HUES48 (cell line): Measurements from ENCODE around the gene RAB31.

Experiments used
- H3K27ac ChIP-seq: one replicate; pipeline ENCODE4 v1.7.0; 2013; ENCODE audit warnings: low read depth, low read length, inconsistent platforms
- H3K27me3 ChIP-seq: 2 replicates; pipeline ENCODE4 v1.6.1; 2013; ENCODE audit warnings: mild to moderate bottlenecking, low read length; ENCODE audit not compliant: control insufficient read depth, insufficient read depth
- H3K36me3 ChIP-seq: 2 replicates; pipeline ENCODE4 v1.6.1; 2013; ENCODE audit warnings: low read length; ENCODE audit not compliant: control insufficient read depth, insufficient read depth
- H3K4me1 ChIP-seq: 2 replicates; pipeline ENCODE4 v1.6.1; 2013; ENCODE audit warnings: mild to moderate bottlenecking, low read length; ENCODE audit not compliant: control insufficient read depth, insufficient read depth
- H3K4me3 ChIP-seq: 2 replicates; pipeline ENCODE4 v1.5.1; 2013; ENCODE audit warnings: mild to moderate bottlenecking, low read depth, low read length
- H3K9ac ChIP-seq: 2 replicates; pipeline ENCODE4 v1.6.1; 2013; ENCODE audit warnings: mild to moderate bottlenecking, low read depth, low read length, moderate library complexity
- H3K9me3 ChIP-seq: 2 replicates; pipeline ENCODE4 v1.6.1; 2013; ENCODE audit warnings: low read length; ENCODE audit not compliant: control insufficient read depth, insufficient read depth

RAB31 gene

DNA sequence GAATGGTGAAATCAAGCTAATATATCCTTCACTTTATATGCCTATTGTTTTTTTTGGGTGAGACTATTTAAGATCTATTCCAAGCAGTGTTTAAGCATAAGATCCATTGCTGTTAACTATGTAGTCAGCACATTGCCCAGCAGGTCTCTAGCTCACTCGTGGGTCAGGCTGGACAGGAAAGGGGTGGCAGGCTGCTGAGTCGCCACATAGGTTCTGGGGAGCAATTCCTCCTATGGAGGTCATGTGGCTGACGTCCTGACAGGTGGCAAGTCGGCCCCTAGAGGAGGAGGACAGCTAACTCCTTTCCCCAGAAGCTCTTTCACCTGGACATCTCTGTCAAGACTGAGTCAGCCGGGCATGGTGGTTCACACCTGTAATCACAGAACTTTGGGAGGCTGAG lies 13.9 kb upstream of the RAB31 start:
- H3K27ac ChIP-seq = no peak overlapping the region
- no peak overlapping the region for H3K4me3 ChIP-seq
- H3K27me3 ChIP-seq = no peaks in the 10 kb centered on the region
- H3K4me1 ChIP-seq = no peaks in the 10 kb centered on the region
- no peak overlapping the region for H3K9ac ChIP-seq
- no peaks in the 10 kb centered on the region for H3K9me3 ChIP-seq
- no peaks in the 10 kb centered on the region for H3K36me3 ChIP-seq

DNA sequence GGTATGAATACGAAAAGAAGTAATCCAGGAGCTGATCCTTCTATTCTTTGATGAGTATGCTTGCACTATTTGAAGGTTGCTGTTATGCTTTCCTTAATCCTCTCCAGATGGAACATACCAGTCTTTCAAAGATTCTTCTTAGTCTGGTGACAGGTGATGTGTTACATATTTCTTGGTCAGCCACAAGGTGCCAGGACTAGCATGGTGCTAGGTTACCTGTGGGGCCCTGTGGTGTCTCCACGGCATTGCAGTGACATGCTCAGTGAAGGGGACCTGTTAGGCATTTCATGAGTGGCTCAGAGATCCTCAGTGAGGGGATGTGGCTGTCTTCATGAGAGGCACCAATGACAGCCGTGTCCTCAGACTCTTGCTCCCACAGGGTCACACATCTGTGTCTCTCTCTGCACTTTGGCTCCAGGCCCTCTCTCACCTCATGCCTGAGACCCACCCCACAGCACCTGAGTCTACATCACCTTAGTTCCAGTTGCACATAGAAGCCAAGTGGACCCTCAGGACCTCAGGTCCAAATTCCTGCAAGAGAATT lies 13.1 kb upstream of the RAB31 start:
- Histone ChIP-seq H3K4me1 (peaks cover 2% of the 10 kb centered on the region; the same call in 1 of the 2 replicates), H3K27ac (no peak overlapping the region)

DNA sequence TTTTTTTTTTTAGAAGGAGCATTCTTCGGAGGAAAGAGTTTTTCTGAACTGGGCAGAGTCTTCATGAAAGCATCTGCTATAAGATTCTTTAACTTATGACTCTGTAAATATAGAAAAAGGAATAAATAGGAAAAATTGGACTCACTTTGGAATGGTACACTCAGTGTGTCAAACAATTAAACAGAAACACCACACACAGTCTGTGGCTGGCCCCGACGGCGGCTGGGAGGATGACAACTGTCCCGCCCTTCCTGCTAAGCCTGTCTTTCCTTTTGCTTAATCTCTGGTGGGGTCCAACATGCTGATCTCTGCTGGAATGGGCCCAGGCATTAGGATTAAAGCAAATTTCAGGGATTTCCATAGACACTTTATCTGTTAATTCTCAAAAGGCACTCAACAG lies 12.5 kb upstream of the RAB31 start:
- no peak overlapping the region for H3K9ac ChIP-seq
- no peaks in the 10 kb centered on the region for H3K9me3 ChIP-seq
- no peaks in the 10 kb centered on the region for H3K36me3 ChIP-seq
- H3K27ac ChIP-seq = no peak overlapping the region
- peaks cover 6% of the 10 kb centered on the region; the same call in 1 of the 2 replicates for H3K4me1 ChIP-seq
- no peak overlapping the region for H3K4me3 ChIP-seq
- H3K27me3 ChIP-seq = no peaks in the 10 kb centered on the region

More for the DNA sequence above, 13.1 kb upstream of the RAB31 start:
- Histone ChIP-seq H3K4me3 (no peak overlapping the region), H3K36me3 (no peaks in the 10 kb centered on the region), H3K9me3 (no peaks in the 10 kb centered on the region), H3K27me3 (no peaks in the 10 kb centered on the region), H3K9ac (no peak overlapping the region)

DNA sequence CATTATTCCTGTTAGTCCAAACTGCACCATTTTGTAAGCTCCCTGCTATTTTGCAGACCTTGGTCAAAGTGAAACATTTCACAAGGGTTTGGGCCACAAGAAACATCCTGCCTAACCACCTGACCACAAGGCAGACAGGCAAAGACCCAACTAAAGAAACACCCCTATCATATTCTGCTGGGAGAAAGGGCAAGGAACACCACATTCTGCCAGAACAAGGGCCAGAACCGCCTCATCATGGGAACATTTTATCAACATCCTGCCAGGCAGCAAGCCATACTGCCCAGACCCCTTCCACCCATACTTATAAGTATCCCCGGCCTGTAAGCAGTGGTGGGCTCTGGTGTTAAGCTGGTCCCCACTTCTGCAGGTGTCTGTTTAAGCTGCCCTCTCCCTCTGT lies 12.0 kb upstream of the RAB31 start:
- Histone ChIP-seq H3K27me3 (no peaks in the 10 kb centered on the region), H3K4me3 (no peak overlapping the region), H3K9me3 (no peaks in the 10 kb centered on the region), H3K36me3 (no peaks in the 10 kb centered on the region), H3K27ac (no peak overlapping the region), H3K4me1 (peaks cover 6% of the 10 kb centered on the region; the same call in 1 of the 2 replicates), H3K9ac (no peak overlapping the region)

DNA sequence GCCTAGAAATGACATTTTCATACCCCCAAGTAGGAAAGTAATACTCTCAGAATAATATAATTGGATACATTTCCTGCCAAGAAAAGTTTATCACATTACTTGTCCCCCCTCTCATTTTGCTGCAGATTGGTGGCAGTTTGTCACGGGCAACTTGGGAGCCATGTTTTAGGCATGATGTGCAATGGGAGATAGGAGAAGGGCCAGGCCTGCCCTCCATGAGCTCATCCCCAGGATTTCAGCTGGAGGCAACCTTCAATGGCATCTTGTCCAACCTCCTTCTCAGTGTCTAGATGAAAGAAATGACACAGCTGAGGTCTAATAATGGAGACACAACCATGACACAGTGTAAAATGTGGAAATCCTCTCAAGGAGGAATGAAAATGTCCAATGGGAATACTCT lies 11.4 kb upstream of the RAB31 start:
- Histone ChIP-seq H3K9ac (no peak overlapping the region), H3K27ac (no peak overlapping the region), H3K4me3 (no peak overlapping the region), H3K36me3 (no peaks in the 10 kb centered on the region), H3K27me3 (no peaks in the 10 kb centered on the region), H3K4me1 (peaks cover 6% of the 10 kb centered on the region; the same call in 1 of the 2 replicates), H3K9me3 (no peaks in the 10 kb centered on the region)

DNA sequence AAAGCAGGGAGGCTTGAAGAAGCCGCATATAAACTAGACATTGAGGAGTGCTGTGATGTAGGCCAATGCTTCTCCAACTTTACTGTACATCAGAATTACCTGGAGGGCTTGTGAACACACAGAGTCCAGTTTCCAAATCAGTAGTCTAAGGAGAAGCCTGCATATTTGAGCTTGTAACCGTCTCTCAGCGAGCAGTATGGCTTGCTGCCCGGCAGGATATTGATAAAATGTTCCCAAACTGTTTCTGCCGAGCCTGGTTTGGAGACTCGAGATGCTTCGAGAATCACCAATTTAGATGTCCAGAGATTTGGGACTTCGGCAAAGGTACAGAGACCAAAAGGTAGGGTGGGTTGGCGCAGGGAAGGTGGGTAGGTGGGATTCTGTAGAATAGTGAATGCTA lies 11.0 kb upstream of the RAB31 start:
- H3K4me1 ChIP-seq = peaks cover 6% of the 10 kb centered on the region; the same call in 1 of the 2 replicates
- H3K36me3 ChIP-seq = no peaks in the 10 kb centered on the region
- no peak overlapping the region for H3K9ac ChIP-seq
- H3K4me3 ChIP-seq = no peak overlapping the region
- no peaks in the 10 kb centered on the region for H3K27me3 ChIP-seq
- H3K27ac ChIP-seq = no peak overlapping the region
- H3K9me3 ChIP-seq = no peaks in the 10 kb centered on the region

DNA sequence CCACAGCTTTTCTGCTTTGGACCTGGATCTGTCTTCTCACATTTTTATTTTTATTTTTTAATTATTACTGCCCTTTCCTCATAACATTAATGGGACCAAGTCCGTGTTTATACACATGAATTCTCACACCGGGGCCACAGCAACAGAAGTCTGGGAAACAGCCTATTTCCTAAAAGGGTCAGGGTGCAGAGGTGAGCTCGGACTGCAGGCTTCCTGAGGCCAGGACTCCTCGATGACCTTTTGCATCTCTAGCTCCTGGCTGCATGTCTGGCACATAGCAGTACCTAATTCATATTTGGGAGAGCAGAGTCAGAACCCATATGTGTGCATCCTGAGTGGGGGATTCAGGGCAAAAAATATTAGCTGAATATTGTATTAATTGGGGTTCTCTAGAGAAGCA lies 9.6 kb upstream of the RAB31 start:
- Histone ChIP-seq H3K4me3 (no peak overlapping the region), H3K4me1 (peaks cover 6% of the 10 kb centered on the region; the same call in 1 of the 2 replicates), H3K9me3 (no peaks in the 10 kb centered on the region), H3K27me3 (no peaks in the 10 kb centered on the region), H3K27ac (no peak overlapping the region), H3K36me3 (no peaks in the 10 kb centered on the region), H3K9ac (no peak overlapping the region)

DNA sequence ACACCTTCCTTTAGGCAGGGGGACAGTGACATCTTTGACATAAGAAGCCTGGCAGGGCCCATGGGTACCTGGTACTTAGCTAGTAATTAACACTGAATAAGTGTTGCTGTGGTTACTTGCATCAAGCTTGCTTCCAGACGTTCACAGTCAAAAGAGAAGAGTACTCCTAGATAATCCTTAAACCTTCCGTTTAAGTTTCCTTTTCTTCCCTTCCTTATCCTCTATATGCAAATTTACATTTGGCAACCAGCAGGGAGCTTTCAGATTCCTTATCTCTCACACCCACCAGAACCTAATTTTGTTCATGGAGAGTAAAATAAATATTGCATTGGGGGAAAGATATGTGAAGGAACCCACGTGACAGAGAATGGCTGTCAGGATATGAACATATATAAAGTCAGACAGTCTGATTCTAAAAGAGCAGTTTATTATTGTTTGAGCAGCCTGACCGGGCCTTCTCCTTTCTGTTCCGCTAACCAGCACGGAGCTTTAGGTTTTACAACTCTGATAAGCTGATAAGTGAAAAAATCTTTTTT lies 7.8 kb upstream of the RAB31 start:
- no peak overlapping the region for H3K4me3 ChIP-seq
- H3K36me3 ChIP-seq = no peaks in the 10 kb centered on the region
- no peaks in the 10 kb centered on the region for H3K9me3 ChIP-seq
- peaks cover 6% of the 10 kb centered on the region; the same call in 1 of the 2 replicates for H3K4me1 ChIP-seq
- no peak overlapping the region for H3K27ac ChIP-seq
- no peak overlapping the region for H3K9ac ChIP-seq
- H3K27me3 ChIP-seq = no peaks in the 10 kb centered on the region

DNA sequence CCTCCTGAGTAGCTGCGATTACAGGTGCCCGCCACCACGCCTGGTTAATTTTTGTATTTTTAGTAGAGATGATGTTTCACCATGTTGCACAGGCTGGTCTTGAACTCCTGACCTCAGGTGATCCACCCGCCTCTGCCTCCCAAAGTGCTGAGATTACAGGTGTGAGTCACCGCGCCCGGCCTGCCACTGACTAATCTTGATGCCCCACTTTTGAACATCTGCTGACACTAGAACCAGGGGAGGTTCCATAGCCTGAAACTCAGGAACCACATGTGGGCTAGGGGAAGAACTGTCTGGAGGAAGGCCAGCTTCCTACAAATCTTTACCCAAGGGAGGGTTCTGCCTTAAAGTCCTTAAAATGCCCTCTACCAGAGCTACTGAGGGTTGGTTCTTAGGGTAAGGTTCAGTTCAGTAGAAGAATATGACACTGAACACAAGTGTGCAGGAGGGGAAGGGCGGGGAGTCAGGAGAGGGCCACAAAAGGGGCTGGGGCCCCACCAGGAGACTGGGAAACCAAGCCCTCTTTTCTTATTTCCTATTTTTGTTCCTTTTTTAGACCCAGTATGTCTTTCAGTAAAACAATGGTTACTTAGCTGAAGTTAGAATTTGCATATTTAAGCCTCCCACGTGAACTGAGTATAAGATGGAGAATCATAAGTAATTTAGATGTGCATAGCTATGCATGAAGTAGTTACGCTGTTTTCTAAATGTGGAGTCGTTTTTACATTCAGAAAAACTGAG lies 6.3 kb upstream of the RAB31 start:
- Histone ChIP-seq H3K27ac (no peak overlapping the region), H3K4me3 (no peak overlapping the region), H3K9ac (no peak overlapping the region), H3K9me3 (no peaks in the 10 kb centered on the region), H3K27me3 (peaks cover 10% of the 10 kb centered on the region), H3K4me1 (peaks cover 12% of the 10 kb centered on the region), H3K36me3 (no peaks in the 10 kb centered on the region)

DNA sequence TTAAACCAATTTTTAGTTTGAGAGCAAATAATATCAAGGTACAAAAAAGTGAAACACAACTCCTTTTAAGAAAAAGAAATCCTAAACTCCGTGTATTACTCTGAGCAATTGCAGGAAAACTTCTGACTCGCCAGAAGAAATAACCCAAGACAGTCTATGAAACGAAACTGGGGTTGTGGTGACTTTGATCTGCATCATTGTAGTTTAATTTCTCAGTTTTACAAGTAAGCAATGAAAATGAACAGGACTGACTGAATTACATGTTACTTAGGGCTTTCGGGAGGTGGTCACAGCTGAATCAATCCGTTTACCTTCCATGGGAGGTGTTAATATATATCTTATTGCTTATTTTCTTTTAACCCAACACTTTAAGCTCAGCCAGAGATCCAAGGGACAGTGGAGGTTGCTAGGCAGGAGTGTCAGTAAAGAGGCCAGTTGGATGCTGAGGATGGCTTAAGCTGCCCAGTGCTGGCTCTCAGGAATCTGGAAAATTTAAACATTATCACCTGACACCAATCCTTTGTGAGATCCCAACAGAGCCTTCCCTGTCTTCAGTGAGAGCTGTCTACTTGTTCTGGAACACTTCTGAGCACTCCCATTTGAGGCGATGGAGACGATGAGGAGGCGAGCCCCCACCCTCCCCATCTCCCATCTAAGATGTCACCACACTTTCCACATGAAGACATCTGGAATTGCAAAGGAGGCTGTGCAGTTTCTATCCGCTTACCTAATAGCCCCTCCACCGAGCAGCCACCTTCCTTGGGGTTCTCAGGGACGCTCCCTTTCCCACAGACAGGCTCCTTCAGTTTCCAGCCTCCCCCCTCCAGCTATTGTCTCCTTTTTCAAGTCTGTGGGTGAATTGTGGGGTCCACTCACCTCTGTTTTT lies 3.6 kb upstream of the RAB31 start:
- no peak overlapping the region for H3K4me3 ChIP-seq
- H3K27me3 ChIP-seq = peaks cover 36% of the 10 kb centered on the region
- no peak overlapping the region for H3K27ac ChIP-seq
- H3K4me1 ChIP-seq = peaks cover 24% of the 10 kb centered on the region
- no peaks in the 10 kb centered on the region for H3K36me3 ChIP-seq
- H3K9me3 ChIP-seq = no peaks in the 10 kb centered on the region
- no peak overlapping the region for H3K9ac ChIP-seq
